Dendritic cell treated with granulocyte-macrophage colony-stimulating factor and Interleukin-4, amounts not matched to agents 40 ng/mL and 50 ng/mL, for 4 days (primary cell): ENCODE measurements around the gene DNMT3A.

Source experiments
- H3K27ac Mint-ChIP-seq: one replicate; pipeline ENCODE4 v1.8.0; 2022; ENCODE audit warnings: mild to moderate bottlenecking, mixed read lengths
- H3K27me3 Mint-ChIP-seq: one replicate; pipeline ENCODE4 v1.8.0; 2022; ENCODE audit warnings: mild to moderate bottlenecking, mixed read lengths
- H3K36me3 Mint-ChIP-seq: one replicate; pipeline ENCODE4 v1.8.0; 2022; ENCODE audit warnings: low read depth, mixed read lengths
- H3K4me1 Mint-ChIP-seq: one replicate; pipeline ENCODE4 v1.8.0; 2022; ENCODE audit warnings: low read depth, mixed read lengths
- H3K4me3 Mint-ChIP-seq: one replicate; pipeline ENCODE4 v1.8.0; 2022; ENCODE audit warnings: mild to moderate bottlenecking, moderate library complexity, mixed read lengths
- H3K9me3 Mint-ChIP-seq: one replicate; pipeline ENCODE4 v1.8.0; 2022; ENCODE audit warnings: mixed read lengths
- intact Hi-C: fragments of 100-400 bp; cut with micrococcal nuclease; formaldehyde crosslinking; loops from one replicate; pipeline ENCODE4 v1.15.0; 2022

The DNMT3A gene

DNA sequence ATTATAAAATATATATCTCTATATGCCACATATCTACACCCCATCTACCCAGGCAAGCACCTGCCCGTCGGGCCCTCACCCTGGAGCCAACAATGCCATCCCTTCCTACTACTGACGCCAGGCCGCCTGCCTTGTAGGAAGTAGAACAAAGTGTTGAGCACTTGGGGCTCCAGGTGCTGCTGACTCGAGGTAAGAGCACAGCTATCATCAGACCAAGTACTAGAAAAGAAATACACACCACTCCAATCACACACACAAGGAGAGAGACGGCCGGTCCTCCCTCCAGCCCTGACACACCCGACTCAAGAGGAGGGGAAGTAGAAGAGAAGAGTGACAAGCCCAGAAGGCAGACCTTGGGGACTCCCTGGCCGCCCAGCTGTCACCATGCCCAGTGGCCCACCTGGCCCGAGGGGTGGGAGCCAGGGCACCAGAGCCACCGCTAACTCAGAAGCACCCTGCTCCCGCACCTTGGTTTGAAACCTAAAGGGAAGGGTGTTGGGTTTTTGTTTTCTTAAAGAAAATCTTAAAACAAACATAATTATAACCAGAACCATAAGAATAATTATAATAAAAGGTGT is 109.4 kb downstream of the DNMT3A start:
- H3K9me3 Mint-ChIP-seq = no peaks in the 10 kb centered on the region
- intact Hi-C loops = no loop called here
- no peak overlapping the region for H3K4me3 Mint-ChIP-seq
- peaks cover 60% of the 10 kb centered on the region for H3K36me3 Mint-ChIP-seq
- peaks cover 7% of the 10 kb centered on the region for H3K4me1 Mint-ChIP-seq
- H3K27me3 Mint-ChIP-seq = no peaks in the 10 kb centered on the region
- H3K27ac Mint-ChIP-seq = no peak overlapping the region

DNA sequence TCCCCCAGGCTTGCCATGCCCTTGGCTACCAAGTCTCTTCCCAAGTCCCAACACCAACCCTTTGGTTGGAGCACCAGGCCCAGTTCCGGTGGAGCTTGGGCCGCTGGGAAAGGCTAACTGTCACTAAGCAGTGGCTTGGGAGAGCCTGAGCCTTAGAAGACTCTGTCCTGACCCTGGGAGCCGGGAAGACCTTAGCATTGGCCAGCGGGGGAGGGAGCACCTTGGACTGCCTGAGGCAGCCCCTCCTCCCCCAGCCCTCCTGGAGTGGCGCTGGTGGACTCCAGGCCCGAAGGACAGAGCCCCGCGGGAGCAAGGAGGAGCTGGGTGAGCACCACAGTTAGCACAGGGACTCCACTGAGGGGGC is 110.8 kb downstream of the DNMT3A start:
- Mint-ChIP-seq H3K4me3 (no peak overlapping the region), H3K27ac (no peak overlapping the region), H3K4me1 (peaks cover 12% of the 10 kb centered on the region), H3K9me3 (no peaks in the 10 kb centered on the region), H3K27me3 (no peaks in the 10 kb centered on the region), H3K36me3 (peaks cover 46% of the 10 kb centered on the region)
- intact Hi-C loops = no loop called here

DNA sequence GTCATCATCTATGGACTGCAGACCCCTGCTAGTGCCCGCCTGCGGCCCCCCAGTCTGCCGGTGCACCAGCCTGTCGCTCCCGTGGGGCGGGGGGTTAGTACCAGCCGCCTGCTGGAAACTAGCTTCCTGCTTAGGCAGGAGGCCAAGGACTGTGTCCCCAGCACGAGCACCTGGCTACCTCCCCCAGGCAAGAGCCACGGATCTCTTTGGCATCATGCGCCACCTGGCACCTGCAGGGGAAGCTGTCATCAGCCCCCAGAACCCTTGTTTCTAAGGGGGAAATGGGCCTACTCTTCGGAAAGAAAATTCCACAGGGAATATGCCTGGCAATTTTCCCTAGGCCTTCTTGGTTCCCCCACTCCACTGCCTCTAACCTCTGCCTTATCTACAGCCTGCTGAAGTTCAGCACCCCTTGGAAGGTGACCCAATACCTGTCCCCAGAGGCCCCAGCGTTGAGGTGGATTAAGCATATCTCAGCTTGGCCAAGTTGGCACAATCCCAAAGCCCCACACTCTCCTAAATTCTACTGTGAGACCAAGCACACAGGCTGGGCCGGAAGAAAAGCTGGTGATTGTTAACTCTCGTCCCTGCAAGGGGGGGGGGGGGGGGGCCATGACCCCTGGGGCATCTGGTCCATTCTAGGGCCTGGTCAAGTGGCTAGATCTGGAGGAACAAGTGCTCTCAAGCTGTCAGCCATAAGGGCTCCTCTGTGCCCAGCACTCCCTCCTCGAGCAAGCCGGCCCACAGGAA is 111.4 kb downstream of the DNMT3A start:
- no peak overlapping the region for H3K27ac Mint-ChIP-seq

DNA sequence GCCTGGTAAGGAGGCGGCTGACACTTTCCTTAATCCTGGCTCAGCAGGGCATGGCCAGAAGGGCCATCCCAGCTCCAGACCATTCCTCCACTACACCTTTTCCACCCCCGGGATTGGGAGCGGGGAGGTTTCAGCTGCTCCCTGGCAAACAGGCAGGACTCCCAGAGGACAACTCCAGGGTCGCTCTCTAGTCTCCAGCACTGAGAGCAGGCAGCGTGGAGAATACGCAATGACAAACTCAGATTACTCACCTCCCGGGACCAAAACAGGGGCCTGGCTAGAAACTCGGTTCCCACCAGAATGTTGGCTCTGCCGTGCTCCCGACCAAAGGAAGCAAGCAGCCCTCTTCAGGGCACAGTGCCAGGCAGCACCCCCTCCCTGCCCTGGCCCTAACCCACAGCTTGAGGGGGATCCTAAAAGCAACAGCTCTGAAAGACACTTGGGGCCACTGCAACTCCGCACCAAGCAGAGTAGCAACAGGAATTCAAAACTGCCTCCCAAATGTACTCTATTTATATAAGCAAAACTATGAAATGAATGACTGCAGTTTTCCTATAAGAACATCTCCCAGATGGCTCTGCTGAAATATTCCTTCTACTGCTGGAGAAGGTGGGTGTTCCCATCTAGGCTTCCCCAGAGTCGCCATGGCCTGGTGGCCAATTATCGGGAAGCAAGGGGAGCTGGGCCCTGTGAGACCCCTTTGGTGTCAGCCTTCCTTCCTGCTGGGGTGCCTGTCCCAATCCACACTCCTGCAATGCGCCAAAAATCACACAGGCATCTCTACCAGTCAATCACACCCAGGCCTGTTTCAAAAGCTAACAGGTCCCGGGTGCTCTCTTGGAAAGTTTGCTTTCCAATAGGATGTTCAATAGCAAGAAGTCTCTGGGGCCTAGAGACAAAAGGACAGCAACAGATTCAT is 112.2 kb downstream of the DNMT3A start:
- no peaks in the 10 kb centered on the region for H3K9me3 Mint-ChIP-seq
- H3K4me1 Mint-ChIP-seq = peaks cover 12% of the 10 kb centered on the region
- no peak overlapping the region for H3K4me3 Mint-ChIP-seq
- H3K36me3 Mint-ChIP-seq = peaks cover 32% of the 10 kb centered on the region
- no peaks in the 10 kb centered on the region for H3K27me3 Mint-ChIP-seq
- no peak overlapping the region for H3K27ac Mint-ChIP-seq
- intact Hi-C loops = no loop called here

More for the DNA sequence above, 111.4 kb downstream of the DNMT3A start:
- intact Hi-C loops = no loop called here
- Mint-ChIP-seq H3K9me3 (no peaks in the 10 kb centered on the region), H3K4me3 (no peak overlapping the region), H3K4me1 (peaks cover 12% of the 10 kb centered on the region), H3K27me3 (no peaks in the 10 kb centered on the region), H3K36me3 (peaks cover 40% of the 10 kb centered on the region)

DNA sequence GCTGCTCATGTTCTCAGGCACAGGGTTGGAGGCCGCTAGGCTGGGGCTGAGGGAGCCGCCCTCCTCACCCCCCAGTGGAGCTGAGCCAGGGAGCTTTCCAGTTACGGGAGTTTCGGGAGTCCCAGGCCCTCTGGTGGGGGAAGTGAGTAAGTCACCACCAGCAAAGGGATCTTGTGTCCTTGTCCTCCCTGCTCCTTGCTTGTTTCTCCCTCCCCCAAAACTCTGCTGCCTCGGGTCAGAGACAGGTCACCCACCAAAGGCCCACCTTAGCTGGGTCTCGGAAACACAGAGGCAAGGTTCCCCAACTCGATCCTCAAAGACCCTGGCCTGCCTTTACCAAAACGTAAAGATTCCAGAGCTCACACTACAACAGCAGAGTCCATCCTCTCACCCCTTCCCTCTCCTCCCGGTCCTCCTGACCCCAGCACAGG is 112.9 kb downstream of the DNMT3A start:
- Mint-ChIP-seq H3K27ac (no peak overlapping the region), H3K4me3 (no peak overlapping the region), H3K4me1 (peaks cover 12% of the 10 kb centered on the region), H3K36me3 (peaks cover 25% of the 10 kb centered on the region), H3K27me3 (no peaks in the 10 kb centered on the region), H3K9me3 (no peaks in the 10 kb centered on the region)
- intact Hi-C loops = no loop called here

DNA sequence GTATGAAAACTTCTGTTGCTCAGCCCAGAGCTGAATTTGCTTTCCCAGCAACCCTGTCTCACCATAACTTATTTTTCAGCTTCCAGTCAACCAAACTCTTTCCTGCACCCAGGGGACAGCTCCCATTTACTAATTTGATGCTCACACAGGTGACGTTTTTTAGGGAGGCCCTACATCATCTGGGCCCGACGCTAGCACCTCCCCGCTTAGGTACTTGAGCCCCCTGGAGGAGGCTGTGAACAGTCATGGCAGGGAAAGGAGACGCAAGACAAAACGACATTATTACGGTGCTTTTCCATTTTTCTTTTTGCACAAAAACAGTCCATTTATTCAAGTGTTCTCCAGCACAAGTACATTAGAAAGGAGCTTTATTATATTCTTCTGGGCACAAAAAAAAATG is 114.1 kb downstream of the DNMT3A start:
- Mint-ChIP-seq H3K36me3 (peaks cover 12% of the 10 kb centered on the region), H3K4me1 (peaks cover 12% of the 10 kb centered on the region), H3K27ac (no peak overlapping the region), H3K27me3 (no peaks in the 10 kb centered on the region), H3K9me3 (no peaks in the 10 kb centered on the region), H3K4me3 (no peak overlapping the region)
- intact Hi-C loops = no loop called here

DNA sequence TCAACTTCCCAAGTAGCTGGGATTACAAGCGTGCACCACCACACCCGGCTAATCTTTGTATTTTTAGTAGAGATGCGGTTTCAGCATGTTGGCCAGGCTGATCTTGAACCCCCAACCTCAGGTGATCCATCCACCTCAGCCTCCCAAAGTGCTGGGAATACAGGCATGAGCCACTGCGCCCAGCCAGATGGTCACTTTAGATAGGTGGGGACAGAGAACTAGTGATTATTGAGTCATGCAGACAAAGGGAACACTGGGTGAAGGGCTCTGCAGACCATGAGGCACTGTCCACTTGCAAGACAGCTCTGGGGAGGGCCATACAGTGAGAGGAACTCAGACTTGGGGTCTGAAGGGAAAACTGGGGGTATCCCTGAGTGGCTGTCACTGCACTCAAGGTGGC is 114.9 kb downstream of the DNMT3A start:
- no peaks in the 10 kb centered on the region for H3K9me3 Mint-ChIP-seq
- peaks cover 5% of the 10 kb centered on the region for H3K36me3 Mint-ChIP-seq
- H3K4me1 Mint-ChIP-seq = peaks cover 12% of the 10 kb centered on the region
- intact Hi-C loops = no loop called here
- no peaks in the 10 kb centered on the region for H3K27me3 Mint-ChIP-seq
- no peak overlapping the region for H3K27ac Mint-ChIP-seq
- no peak overlapping the region for H3K4me3 Mint-ChIP-seq

DNA sequence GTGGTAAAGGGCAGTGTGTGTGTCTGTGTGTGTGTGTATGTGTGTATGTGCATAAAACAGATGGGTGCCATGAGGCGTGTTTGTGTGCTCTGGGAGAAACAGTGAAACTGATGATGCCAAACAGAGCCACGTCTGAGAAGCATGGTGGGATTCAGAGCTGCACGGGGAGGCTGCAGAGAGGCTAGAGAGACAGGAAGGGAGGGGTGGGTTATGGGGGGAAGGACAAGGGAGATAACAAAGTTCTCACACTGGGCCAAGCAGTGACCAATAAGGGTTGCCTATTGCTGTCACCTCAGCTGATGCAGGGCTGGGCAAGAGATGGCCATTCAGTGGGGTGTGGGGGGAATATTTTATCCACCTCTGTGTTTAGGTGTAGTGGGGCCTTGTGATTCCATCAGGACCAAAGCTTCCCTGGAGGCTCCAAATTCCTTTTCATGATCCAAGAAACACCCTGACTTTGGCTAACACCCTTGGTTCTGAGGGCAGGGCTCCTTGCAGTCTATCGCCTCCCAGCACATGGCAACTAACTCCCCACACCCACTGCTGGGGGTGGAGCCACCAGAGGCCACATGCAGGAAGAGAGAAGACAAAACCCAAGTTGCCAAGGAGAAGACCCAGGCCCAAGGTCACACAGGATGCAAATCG is 119.1 kb downstream of the DNMT3A start:
- Mint-ChIP-seq H3K4me3 (no peak overlapping the region), H3K36me3 (no peaks in the 10 kb centered on the region), H3K27me3 (peaks cover 3% of the 10 kb centered on the region), H3K4me1 (peaks cover 5% of the 10 kb centered on the region), H3K27ac (no peak overlapping the region), H3K9me3 (no peaks in the 10 kb centered on the region)
- intact Hi-C loops = no loop called here

DNA sequence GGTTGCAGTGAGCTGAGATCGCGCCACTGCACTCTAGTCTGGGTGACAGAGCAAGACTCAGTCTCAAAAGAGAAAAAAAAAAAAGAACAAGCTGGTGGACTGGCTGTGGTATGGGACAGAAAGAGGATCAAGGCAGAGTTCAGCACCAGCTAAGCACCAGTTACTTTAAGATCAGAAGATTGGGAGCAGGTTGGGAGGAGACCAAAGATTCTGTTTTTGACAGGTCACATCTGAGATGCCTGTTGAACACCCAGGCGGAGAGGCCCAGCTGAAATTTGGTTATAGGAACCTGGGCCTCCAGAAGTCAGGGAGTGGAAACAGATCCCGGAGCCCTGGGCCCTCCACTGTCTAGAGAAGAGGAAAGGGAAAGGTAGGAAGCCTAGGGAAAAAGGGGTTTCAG is 120.1 kb downstream of the DNMT3A start:
- no peak overlapping the region for H3K27ac Mint-ChIP-seq
- H3K9me3 Mint-ChIP-seq = no peaks in the 10 kb centered on the region
- H3K4me3 Mint-ChIP-seq = no peak overlapping the region
- H3K27me3 Mint-ChIP-seq = peaks cover 3% of the 10 kb centered on the region
- intact Hi-C loops = no loop called here
- no peaks in the 10 kb centered on the region for H3K36me3 Mint-ChIP-seq
- H3K4me1 Mint-ChIP-seq = peaks cover 5% of the 10 kb centered on the region

DNA sequence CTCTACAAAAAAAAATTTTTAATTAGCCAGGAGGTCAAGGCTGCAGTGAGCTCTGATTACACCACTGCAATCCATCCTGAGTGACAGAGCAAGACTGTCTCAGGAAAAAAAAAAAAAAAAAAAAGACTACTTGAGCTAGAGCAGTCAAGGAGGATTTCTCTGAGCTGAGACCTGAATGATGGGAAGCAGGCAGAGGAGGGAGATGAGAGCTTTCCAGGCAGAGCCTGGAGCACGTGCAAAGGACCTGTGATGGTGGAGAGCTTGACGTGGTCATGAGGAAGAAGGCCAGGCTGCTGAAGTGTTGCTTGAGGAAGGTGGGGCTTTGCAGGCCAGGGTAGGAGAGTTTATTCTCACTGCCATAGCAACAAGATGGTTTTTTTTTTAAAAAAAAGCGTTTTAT is 121.4 kb downstream of the DNMT3A start:
- Mint-ChIP-seq H3K9me3 (no peaks in the 10 kb centered on the region), H3K36me3 (no peaks in the 10 kb centered on the region), H3K4me1 (no peaks in the 10 kb centered on the region), H3K4me3 (no peak overlapping the region), H3K27me3 (peaks cover 3% of the 10 kb centered on the region), H3K27ac (no peak overlapping the region)
- intact Hi-C loops = no loop called here

DNA sequence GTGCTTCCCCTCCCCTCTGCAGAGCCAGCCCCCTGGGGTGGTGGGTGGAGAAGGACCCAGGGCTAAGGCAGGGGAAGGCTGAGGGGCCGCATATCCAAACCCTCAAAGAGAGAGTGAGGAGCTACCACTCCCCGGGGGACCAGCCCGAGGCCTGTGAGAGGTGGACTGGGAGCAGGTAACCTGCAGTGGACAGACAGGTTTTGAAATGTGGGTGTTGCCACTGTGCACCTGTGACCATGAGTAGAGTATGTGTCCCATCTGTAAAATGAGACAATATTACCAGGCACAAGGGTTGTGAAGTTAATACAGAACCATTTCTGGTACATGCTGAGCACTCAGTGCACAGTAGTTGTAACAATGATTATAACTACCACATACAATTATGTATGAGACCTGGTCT is 122.1 kb downstream of the DNMT3A start:
- no peaks in the 10 kb centered on the region for H3K4me1 Mint-ChIP-seq
- no peak overlapping the region for H3K27ac Mint-ChIP-seq
- H3K27me3 Mint-ChIP-seq = peaks cover 3% of the 10 kb centered on the region
- no peaks in the 10 kb centered on the region for H3K36me3 Mint-ChIP-seq
- no peak overlapping the region for H3K4me3 Mint-ChIP-seq
- H3K9me3 Mint-ChIP-seq = no peaks in the 10 kb centered on the region
- intact Hi-C loops = no loop called here

DNA sequence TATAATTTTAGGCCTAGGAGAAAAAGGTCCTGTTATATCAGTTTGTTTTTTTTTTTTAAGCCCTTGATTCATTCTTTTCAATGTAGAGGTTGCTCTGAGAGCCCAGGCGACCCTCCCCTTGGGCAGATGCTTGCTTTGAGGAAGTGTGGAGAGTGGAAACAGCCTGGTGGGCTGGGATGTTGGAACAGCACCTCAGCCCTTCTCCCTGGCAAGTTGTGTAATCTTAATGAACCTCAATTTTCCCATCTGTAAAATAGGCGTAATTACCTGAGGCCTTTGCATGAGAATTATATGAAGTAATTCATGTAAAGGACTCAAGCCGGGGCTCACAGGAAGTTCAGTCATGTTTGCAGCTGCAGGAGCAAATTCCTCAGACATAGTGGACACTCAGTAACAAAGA is 123.6 kb downstream of the DNMT3A start:
- Mint-ChIP-seq H3K36me3 (no peaks in the 10 kb centered on the region), H3K4me1 (no peaks in the 10 kb centered on the region), H3K27ac (no peak overlapping the region), H3K4me3 (no peak overlapping the region), H3K9me3 (no peaks in the 10 kb centered on the region), H3K27me3 (peaks cover 3% of the 10 kb centered on the region)
- intact Hi-C loops = no loop called here

DNA sequence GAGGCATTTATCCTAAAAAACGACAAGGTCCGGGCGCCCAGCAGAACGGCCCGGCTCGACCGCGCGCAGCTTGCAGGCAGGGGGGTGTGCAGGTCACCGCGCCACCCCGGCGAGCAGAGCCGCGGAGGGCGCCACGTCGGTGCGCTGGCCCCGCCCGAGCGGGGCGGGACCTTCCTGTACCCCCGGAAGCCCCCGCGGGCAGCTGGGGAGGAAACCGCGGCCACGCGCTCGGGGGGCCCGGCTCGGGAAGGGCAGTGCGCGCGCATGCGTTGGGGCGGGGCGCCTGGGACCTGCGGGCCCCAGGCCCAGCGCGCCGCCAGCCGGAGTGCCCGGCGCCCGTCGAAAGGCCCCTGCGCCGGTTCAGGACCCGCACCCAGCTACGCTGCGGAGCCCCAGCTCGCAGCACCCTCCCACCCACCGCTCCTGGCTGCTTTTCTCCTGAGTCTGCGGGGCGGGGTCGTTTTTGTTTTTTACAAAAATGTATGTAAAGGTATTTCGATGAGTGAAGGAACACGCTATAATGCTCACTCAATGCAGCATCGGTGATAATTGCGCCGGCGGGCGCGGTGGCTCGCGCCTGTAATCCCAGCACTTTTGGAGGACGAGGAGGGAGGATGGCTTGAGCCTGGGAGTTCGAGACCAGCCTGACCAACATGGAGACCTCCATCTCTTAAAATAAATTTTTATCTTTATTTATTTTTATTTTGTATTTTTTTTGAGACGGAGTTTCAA is 125.6 kb downstream of the DNMT3A start:
- no peaks in the 10 kb centered on the region for H3K36me3 Mint-ChIP-seq
- H3K27ac Mint-ChIP-seq = no peak overlapping the region
- H3K4me1 Mint-ChIP-seq = no peaks in the 10 kb centered on the region
- no peaks in the 10 kb centered on the region for H3K9me3 Mint-ChIP-seq
- peak overlapping the region; percentile 63 for H3K4me3 Mint-ChIP-seq
- peaks cover 1% of the 10 kb centered on the region for H3K27me3 Mint-ChIP-seq
- intact Hi-C loops = no loop called here
